Tibial nerve (tissue), 3 donors: ENCODE measurements around the gene AFAP1L2.

Experiments
- POLR2A ChIP-seq, 2 donors: fragments of 450-650 bp; IDR thresholded peaks; one replicate each; pipeline ENCODE4 v1.6.1; 2017; ENCODE audit warnings: antibody characterized with exemption in 2 of 2, mild to moderate bottlenecking in 2 of 2, moderate library complexity in 2 of 2
- TF ChIP-seq, protein P1 (sequence below), 5 experiments: fragments of 200-600 bp in 3 of 5; fragments of 450-650 bp in 2 of 5; sonication (generic) in 3 of 5; IDR thresholded peaks; one replicate each; pipeline ENCODE4 v1.5.1; 2016 to 2019; ENCODE audit warnings: antibody characterized with exemption in 5 of 5, mild to moderate bottlenecking in 3 of 5, moderate library complexity in 2 of 5

DNA sequence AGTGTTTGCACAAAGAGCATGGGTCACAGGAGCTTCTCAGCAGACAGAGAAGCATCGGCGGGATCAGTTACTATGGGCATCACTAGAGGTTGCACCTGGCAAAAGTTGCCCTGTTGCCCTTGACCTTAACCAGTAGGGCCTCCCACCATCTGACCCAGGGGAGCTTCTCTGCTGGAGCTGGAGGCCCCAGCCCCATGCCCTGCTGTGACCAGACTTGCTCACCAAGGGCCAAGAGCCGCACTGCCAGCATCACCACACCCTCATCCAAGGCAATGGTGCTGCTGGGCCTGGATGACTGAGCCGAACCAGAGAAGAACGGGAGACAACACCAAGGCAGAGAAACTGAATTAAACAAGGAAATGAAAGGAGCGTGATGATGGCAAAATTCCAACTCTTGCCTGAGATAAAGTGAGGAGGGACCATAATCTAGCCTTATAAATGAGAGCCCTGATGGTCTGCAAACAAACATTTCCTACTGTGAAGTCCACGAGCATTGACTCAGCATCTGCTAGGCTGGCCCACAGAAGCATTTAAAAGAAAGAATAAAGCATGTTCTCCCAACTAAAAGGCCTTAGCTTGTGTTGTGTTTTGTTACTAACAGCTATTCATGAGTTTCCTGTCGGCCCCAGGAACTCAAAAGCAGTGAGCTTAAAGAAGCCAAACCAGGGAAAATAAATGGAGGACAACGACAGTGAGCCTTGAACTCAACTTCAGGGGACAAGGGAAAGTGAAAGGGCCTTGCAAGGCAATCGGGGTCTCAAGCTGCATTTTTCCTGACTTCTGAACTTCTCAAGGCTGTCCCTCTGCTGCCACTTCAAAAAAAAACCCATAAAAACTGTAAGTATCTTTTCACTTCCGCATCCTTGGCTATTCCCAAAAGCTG lies 60.4 kb downstream of the AFAP1L2 start:
- TF ChIP-seq, protein P1, sequence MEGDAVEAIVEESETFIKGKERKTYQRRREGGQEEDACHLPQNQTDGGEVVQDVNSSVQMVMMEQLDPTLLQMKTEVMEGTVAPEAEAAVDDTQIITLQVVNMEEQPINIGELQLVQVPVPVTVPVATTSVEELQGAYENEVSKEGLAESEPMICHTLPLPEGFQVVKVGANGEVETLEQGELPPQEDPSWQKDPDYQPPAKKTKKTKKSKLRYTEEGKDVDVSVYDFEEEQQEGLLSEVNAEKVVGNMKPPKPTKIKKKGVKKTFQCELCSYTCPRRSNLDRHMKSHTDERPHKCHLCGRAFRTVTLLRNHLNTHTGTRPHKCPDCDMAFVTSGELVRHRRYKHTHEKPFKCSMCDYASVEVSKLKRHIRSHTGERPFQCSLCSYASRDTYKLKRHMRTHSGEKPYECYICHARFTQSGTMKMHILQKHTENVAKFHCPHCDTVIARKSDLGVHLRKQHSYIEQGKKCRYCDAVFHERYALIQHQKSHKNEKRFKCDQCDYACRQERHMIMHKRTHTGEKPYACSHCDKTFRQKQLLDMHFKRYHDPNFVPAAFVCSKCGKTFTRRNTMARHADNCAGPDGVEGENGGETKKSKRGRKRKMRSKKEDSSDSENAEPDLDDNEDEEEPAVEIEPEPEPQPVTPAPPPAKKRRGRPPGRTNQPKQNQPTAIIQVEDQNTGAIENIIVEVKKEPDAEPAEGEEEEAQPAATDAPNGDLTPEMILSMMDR (IDR thresholded peaks at IDR 0.05), result no peak
- TF ChIP-seq POLR2A (IDR thresholded peaks at IDR 0.05), result no peak
